ENCODE measurements around the gene URAD.
"Not testable (repeated sequence)": the region's sequence is repeated elsewhere in the genome, so short reads cannot be mapped to it uniquely, and the experiment has no call there.

- not testable (repeated sequence) for TF ChIP-seq POLR2A, CTCF, POLR2AphosphoS5 (IDR thresholded peaks at IDR 0.05)
Observed at GRCh38 chr13:28005016-28005415, 16.5 kb upstream of the URAD start.

Data from transverse colon (tissue), 4 donors.